Activated CD8-positive, alpha-beta memory T cell treated with anti-CD3 and anti-CD28 coated beads, Interleukin-2, amount 50 U/mL, for 1 hour (primary cell): ENCODE results near the gene TTC24.

Experiments
- DNase-seq: peaks from one replicate; pipeline ENCODE4 v3.0.0-alpha.2; 2020; ENCODE audit errors: extremely low read depth

The TTC24 gene

GRCh38 chr1:156554971-156555370, 24.6 kb upstream of the TTC24 start:
- no peak for DNase-seq

GRCh38 chr1:156555715-156556114, 23.8 kb upstream of the TTC24 start:
- DNase-seq: no peak

DNA sequence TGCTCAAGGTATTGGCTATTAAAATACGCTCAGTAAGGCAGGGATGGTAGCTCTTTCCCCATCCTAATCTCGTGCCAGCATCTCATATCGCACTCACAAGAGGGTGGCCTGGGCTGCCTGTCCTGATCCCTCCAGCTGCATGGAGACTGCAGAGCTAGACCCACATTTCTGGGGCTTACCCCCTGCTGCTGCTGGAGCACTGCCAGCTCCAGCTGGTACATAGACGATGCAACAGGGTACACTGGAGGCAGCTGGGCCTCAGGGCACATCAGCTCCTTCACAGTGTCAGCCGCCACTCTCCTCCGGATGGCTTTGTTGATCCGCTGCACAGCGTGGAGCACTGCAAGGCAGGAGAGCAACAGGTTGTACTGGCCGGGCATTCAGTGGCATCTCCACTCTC, 23.2 kb upstream of the TTC24 start:
- no peak for DNase-seq

- no peak for DNase-seq
Observed at GRCh38 chr1:156559086-156559796, 20.3 kb upstream of the TTC24 start.

GRCh38 chr1:156559797-156560385, 19.6 kb upstream of the TTC24 start:
- DNase-seq: no peak

DNA sequence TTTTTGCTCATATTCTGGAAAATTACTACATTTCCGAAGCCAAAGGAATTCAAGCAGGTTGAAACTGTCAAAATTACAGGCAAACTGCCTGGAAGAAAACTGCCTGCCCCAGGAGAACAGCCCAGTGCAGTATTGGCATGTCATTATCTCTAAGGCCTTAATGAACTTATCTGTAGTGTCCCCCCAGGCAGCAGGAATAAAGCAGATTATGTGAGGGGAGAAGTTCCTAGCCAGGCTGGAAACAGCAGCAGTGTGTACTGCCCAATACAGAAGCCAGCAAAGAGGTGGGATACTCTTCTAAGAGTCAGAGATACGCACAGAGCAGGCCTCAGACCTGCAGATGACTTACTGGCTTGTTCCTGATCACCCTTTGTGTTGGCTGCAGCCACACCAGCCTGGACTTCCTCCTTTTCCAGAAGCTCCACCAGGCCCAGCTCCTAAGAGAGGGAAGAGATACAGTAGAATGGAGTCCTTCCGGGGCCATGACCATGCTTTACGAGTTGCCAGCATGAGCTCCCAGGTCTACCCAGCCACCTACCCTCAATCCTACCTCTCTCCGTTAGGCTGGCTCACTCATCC, 18.8 kb upstream of the TTC24 start:
- DNase-seq: no peak

- no peak for DNase-seq
Observed at GRCh38 chr1:156565519-156565918, 14.0 kb upstream of the TTC24 start.

DNA sequence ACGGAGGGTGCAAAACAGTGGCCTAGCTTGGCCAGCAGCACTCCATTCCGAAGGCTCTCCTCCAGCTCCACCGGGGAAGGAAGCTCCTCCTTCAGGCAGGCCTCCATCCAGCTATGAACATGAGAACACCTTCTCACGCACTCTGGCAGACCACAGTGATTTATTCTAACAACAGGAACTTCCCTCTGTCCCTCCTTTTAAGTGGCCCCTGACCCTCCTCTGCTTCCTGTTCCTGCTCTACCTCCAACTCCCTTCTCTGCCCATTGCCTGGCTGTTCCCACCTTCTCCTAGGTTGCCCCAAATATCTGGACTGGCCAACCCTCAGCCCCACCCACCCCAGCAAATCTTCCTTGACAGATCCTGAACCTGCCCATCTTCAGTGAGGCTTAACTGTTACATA, 13.1 kb upstream of the TTC24 start:
- no peak for DNase-seq

DNA sequence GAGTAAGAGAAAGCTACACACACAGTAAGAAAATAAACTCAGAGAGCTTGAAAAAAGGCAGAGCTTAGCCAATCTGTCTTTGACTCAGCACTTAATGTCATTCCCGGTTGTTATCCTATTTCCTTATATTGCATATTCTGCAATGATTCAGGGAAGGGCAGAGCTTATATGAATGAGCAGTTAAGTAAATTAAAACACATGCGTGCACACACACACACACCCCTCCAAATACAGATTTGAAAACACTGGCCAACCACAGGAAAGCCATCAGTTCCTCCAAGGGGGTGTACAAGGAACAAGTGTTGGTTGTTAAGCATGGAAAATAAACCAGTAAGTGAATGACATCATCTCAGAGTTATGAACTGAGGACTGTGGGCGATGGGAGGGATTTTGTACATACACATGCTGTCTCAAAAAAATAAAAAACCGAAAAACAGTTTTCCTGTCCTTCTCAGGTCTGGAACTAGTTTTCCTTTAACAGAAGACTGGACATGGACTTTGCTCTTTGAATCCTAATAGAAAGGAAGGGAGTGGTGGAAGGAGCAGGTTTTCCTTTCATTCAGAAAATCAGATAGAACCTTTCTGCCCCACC, 8.2 kb upstream of the TTC24 start:
- DNase-seq: no peak

DNA sequence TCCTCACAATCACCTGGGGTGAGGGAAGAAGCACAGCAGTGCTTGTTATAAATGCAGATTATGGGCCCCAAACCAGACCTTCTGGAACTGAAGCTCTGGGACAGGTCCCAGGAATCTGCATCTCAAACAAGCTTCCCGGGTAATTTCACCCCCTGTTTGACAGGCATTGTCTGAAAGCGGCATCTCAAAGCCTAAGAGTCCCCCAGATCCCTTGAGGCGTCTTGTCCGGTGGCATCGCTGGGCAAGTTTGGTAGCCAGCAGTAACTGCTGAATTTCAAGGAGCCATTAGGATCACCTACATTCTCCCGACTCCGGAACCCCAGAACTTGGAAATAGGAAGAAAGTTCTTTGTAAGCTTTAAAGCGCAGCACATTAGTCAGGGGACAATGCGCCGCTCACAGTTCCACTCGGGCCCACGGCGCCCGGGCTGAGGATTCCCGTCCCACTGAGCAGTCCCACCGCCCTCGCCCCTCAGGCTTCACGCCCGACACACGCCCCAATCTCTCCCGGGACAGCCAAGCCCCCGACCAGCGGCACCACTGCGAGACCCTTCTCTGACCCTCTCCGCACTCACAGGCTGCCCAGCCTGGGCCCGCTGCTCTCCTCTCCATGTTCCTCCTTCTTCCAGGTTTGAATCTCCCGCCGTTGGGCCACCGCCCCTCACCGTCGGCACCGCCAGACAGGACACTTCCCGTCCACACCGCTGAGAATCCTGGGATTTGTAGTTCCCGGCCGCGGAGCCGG, 7.4 kb upstream of the TTC24 start, which contains the start of gene IQGAP3:
Gene IQGAP3 (minus strand): TSS at position 647 of the 744 bp plus-strand sequence. CDS start 36 bp downstream, at position 611.
- peak; percentile 35 for DNase-seq

- no peak for DNase-seq
Observed at GRCh38 chr1:156572663-156573018, 6.9 kb upstream of the TTC24 start.

GRCh38 chr1:156574039-156574633, 5.4 kb upstream of the TTC24 start:
- DNase-seq: no peak

GRCh38 chr1:156577550-156577949, 2.0 kb upstream of the TTC24 start:
- DNase-seq: no peak

DNA sequence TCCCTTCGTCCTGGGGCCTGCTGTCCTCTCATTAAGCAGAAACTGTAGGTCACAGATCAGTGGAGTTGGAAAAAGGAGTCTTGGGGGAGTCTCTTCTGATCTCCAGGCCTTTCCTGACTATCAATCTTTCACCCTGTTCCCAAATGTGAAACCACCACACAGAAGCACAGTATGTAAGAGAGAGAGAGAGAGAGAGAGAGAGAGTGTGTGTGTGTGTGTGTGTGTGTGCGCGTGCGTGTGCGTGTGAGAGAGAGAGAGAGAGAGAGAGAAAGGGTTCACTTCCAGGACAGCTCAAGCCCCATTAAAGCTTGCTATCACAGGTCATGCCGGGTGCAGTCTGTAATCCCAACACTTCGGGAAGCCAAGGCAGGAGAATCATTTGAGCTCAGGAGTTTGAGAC, 1.5 kb upstream of the TTC24 start:
- DNase-seq: no peak

- DNase-seq: no peak
Observed at GRCh38 chr1:156581661-156582387, 2.3 kb downstream of the TTC24 start.

GRCh38 chr1:156582388-156583017, 3.0 kb downstream of the TTC24 start:
- DNase-seq: no peak

- peak; percentile 40 for DNase-seq
Observed at GRCh38 chr1:156583821-156584622, 4.5 kb downstream of the TTC24 start.

- DNase-seq: no peak
Observed at GRCh38 chr1:156584813-156585212, 5.3 kb downstream of the TTC24 start.

DNA sequence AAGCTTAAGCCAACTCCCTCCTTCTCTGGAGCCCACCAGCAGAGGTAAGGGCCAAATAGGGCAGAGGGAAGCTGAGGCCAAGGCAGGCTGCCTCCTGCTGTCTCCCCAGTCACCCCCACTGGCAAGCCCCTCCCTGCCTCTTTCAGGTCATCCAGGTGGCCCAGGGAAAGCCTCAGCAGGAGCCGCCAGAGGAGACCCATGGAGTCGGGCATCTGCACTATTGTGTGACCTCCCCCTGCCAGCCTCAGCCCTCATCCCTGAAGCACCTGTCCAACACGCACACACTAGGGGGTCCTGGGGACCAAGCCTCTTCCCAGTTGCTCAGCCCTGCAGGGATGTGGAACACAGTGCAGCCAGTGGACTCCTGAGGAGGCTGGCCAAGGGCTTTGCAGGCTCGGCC, 6.8 kb downstream of the TTC24 start:
- no peak for DNase-seq
